ENCODE measurements around the gene SDHAF2.

- TF ChIP-seq POLR2A (IDR thresholded peaks at IDR 0.05; ENCODE audit: low read length): no peak
- TF ChIP-seq GATA1 (IDR thresholded peaks at IDR 0.05; ENCODE audit: low read depth, low read length): no peak
Observed at GRCh38 chr11:61442616-61443015, 12.7 kb downstream of the SDHAF2 start.

Data from erythroblast (primary cell).